NCI-H2196 (cell line): ENCODE measurements around the gene DOK7.

Experiments
- DNase-seq: peaks from one replicate; lab custom pipeline; 2025; ENCODE audit not compliant: unreplicated experiment; lab: John Stamatoyannopoulos, UW

DOK7 gene

DNA sequence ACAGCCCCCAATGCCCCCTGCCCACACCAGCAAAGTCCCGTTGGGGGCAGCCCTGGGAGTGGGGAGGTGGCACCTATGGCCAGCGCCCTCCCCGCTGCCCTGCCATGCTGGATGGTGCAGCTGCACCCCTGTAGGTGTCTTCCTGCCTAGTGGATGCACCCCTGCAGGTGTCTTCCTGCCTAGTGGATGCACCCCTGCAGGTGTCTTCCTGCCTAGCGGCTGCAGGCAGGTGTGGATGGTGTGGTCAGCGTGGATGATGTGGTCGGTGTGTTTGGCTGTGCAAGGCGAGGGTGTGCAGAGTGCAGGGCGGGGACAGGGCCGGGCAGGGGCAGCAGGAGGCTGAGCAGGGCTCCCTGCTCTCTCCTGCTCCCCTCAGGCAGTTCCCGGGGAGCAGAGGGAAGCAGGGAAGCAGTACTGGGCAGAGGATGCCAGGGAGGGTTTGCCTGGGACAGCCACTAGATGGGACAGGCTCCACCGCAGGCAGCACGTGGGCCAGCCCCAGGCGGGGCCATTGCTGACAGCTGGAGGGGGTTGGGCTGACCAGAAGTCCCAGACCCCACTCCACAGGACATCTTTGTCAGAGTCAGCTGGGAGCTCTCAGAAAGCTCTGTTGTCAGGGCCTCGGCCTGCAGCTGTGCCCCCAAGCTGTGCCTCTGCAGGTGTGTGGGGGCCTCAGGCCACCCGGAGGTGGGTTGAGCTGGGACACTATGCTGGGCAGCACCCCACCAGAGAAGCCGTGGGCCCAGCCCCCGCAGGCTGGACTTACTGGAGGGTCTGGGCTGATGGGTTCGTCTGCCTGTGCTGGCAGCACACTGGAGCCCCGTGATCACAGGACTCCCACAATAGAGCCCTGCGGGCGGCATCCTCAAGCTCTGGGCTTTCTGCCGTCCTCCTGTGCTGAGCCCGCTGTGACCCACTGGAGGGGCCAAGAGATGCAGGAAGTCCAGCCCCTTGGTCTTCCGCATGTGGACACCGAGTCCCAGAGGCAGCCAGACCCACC is 23.7 kb downstream of the DOK7 start:
- no peak for DNase-seq

DNA sequence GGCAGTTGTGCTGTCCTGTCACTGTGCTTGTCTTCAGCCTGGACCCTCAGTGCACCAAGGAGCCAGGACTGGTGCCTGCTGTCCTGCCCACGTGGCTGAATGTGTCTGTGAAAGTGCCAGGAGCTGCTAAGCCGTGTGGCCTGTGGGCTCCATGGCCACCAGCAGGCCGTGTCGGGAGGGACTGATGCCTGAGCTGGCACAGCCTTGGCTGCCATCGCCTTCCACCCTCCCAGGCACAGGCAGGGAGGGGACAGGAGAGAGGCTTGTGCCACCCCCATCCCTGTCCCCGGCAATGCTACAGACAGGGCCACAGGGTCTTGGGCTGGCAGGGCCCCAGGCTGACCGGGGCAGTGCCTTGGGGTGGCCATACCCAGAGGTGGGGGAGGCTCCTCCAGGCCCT is 24.8 kb downstream of the DOK7 start:
- DNase-seq: no peak

DNA sequence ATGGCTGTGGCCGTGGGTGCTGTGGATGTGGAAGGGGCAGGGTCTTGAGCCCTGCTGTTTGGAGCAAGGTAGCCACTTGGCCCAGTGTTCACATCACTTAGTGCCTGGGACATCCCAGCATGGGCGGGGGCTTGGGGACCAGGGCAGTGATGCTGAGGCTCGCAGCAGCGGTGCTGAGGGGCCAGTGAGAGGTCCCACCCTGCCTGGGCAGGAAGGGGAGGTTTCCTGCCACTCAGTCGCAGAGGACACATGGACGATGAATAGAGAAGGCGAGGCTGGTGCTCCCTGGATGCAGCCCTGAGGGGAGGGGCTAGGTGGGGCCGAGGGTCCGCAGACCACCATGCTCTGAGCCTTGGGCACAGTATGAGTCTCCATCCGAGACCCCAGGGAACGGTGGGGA is 25.7 kb downstream of the DOK7 start:
- DNase-seq: no peak

- no peak for DNase-seq
Observed at GRCh38 chr4:3489451-3489962, 26.4 kb downstream of the DOK7 start.

GRCh38 chr4:3491681-3492405 is 28.7 kb downstream of the DOK7 start:
- DNase-seq: no peak

GRCh38 chr4:3492741-3493719 is 29.9 kb downstream of the DOK7 start:
- DNase-seq: no peak

GRCh38 chr4:3493720-3494461 is 30.8 kb downstream of the DOK7 start:
- no peak for DNase-seq

DNA sequence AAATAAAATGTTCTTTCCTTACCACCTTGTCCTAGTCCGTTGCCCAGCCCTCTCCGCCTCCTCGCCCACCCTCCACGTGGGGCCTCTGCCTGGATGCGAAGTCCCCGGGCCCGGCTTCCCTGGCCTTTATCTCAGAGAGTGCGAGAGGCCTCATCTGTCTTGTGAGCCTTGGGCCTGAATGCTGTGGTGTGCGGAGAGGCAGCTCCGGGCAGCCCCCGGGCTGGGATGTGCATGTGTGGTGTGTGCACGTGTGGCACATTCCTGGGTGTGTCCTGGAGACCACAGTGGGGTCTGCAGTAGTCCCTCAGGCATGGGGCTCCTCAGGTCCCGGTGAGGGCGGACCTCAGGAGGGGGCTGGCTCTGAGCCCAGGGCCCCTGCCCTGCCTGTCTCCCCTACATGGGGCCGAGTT is 31.4 kb downstream of the DOK7 start:
- no peak for DNase-seq

GRCh38 chr4:3495204-3495975 is 32.3 kb downstream of the DOK7 start:
- no peak for DNase-seq

GRCh38 chr4:3496021-3496420 is 32.9 kb downstream of the DOK7 start:
- no peak for DNase-seq

DNA sequence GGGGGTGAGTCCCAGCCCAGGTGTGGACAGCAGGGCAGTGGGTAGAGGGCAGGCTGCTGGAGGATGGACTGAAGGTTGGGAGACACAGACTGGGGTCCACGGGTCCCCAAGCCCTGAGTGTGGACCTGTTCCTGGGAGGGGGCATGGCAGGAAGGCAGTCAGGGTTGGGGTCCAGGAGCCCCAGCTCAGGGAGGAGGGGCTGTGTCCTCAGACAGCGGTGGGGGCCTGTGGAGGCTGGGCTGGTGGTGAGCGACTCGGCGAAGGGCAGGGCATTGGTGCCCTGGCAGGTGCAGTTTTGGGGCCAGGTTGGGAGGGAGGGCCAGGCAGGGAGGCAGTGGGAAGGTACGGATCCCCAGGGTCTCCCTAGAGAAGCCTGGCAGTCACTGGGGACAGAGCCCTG is 34.0 kb downstream of the DOK7 start:
- DNase-seq: no peak

DNA sequence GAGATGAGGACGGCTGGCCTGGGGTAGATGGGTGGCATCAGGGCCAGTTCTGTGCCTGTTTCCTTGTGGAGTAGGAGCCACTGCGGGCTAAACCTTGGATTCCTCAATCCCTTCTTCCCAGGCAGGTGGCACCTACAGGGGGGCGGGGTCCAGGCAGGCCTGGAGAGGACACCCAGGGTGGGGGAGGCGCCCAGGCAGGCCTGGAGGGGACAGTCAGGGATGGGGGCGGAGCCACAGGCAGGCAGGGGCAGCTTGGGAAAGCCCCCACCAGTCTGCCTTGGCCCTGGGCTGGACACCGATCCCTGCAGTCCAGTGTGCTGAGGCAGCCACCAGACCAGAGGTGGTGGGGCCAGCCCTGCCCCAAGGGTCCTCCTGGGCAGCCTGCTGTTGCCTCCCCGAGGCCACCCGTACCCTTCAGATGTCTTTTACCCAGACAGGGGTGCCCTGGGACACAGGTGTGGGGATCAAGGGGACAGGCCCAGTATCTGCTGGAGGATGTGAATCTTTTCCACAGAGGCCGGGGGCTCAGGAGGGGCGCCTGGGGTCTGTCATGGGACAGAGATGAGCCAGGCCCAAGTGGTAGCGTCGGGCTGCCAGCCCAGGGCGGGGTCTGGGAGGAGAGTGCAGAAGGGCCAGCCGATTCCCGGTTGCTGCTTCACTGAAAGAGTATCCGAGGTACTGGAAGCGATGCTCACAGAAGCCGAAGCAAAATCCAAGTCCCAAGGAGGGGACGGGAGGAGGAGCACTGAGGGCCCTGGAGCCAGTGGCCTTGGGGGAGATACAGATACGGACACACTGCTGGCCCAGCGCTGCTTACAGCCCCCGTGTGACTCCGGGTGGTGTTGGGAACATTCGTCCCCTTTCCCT is 34.6 kb downstream of the DOK7 start:
- DNase-seq: no peak

- no peak for DNase-seq
Observed at GRCh38 chr4:3498407-3498806, 35.3 kb downstream of the DOK7 start.

GRCh38 chr4:3498901-3499510 is 35.9 kb downstream of the DOK7 start:
- peak; percentile 13 for DNase-seq

GRCh38 chr4:3499710-3500109 is 36.6 kb downstream of the DOK7 start:
- no peak for DNase-seq

GRCh38 chr4:3500111-3500510 is 37.0 kb downstream of the DOK7 start:
- no peak for DNase-seq

DNA sequence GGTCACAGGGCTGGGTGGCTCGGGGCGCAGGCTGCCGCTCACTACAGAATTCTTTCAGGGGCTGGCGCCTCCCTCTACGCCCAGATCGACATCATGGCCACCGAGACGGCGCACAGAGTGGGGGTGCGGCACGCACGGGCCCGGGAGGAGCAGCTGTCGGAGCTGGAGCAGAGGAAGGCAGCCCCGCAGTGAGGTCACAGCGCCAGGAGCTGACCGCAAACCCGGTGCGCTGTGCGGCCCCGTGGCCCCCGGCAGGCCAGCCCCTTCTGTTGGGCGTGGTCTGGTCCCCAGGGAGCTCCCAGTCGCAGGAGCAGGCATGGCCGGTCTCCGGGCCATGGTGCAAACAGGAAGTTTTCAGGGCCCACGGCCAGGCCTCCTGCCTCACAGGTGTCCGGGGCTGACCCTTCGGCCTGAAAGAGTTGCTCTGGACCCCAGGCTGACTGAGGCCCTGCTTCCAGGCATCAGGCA is 37.6 kb downstream of the DOK7 start:
- no peak for DNase-seq
